ENCODE data around the gene WT1.
"Not testable (repeated sequence)": the region's sequence is repeated elsewhere in the genome, so short reads cannot be mapped to it uniquely, and the experiment has no call there.

The WT1 gene

DNA sequence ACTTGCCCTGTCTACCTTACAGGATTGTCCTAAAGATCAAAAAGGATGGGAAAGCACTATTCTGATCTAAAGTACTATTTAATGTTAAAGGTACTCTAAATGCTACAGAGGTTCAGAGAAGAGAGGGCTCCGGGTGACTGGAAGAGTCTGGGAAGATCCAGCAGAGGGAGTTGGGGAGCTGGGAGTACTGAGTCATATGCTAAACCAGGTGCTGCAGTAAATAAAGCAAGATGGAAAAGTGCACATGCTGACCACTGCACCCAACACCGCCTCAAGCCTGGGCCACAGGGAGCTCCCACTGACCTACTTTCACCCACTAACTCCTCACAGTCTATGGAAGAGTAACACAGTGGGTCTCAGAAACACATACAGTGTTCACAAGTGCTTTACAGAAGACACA lies 49.3 kb downstream of the WT1 start:
- DNase-seq: no peak

DNA sequence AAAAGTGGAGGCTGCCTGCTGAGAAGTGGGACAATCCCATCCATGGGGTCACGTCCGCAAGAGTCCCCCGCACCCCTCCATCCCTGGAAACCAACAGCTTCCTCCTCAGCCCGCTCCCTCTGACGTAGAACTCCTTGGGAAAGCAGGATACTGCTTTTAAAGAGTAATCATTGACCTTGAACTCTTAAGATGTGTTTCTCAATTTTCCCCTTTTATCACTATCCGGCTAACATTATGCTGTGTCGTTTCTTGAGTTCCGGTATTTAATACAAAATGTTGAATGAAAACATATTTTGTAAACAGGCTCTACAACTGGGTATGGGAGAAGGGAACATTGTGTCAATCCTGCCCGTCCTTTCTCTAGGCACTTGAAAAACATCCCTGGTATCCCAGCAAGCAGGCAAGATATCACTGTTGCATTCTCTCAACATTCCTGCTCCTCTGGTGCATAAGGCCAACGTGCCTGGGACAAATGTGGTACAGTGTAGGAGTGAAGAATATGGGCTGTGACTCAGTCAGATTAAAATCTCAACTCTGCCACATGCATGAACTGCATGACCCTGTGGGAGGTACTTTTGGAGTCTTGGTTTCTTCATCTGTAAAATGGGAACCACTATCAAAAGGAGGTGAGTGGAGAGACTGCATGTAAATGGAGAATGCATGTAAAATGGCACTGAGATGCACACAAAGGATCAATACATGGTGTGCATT lies 52.8 kb downstream of the WT1 start:
- no peak for DNase-seq

GRCh38 chr11:32381179-32381578 lies 54.2 kb downstream of the WT1 start:
- DNase-seq: no peak

DNA sequence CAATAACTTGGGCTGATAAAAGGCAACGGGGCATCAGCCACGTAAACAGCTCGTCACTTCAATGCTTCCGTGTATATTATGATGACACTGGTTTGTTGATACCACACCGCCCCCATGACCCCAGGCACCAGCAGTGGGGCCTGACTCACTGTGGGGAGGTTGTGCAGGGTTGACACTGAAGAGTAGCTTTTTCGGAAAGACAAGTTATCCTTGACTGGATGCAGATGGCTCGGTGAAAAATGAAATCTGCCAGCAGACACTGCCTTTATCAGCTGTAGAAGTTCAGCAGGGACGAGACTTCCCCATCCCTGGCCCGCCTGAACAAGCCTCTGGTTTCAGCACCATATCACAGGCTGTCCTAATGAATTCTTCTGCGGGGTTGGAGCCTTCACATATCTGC lies 55.6 kb downstream of the WT1 start:
- no peak for DNase-seq

GRCh38 chr11:32375826-32376225 lies 59.5 kb downstream of the WT1 start:
- no peak for DNase-seq

GRCh38 chr11:32374261-32374711 lies 61.1 kb downstream of the WT1 start:
- DNase-seq: no peak

DNA sequence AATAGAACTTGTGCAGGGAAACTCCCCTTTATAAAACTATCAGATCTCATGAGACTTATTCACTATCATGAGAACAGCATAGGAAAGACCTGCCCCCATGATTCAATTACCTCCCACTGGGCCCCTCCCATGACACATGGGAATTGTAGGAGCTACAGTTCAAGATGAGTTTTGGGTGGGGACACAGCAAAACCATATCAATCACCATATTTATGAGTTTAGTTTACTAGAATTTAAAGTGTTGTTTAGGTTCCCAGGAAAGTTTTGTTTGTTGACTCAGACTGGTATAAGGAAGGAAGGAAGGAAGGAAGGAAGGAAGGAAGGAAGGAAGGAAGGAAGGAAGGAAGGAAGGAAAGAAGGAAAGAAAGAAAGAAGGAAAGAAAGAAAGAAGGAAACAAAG lies 65.4 kb downstream of the WT1 start:
- DNase-seq: not testable (repeated sequence)

- no peak for DNase-seq
These were observed 68.7 kb downstream of the WT1 start for GRCh38 chr11:32366666-32367065.

DNA sequence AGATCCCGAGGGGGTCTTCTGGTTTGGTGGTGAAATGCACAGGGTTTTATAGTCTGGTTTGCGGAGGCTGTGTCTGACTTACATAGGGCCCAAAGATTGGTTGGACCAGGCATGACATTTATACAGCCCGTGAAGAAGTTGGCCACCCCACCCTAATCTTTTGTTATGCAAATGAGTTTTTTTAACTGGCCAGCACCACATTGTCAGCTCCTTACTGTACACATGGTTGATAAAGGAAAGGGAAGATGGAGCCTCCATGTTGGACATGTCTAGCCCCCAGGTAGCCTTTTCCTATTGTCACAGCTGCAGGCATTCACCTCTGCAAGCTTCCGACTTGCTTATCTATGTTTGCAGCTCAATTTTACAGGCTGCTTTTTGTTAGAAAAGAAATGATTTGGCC lies 70.1 kb downstream of the WT1 start:
- DNase-seq: no peak

GRCh38 chr11:32358729-32359128 lies 76.6 kb downstream of the WT1 start:
- DNase-seq: no peak

GRCh38 chr11:32353884-32354283 lies 81.5 kb downstream of the WT1 start:
- DNase-seq: no peak

- no peak for DNase-seq
These were observed 86.8 kb downstream of the WT1 start for GRCh38 chr11:32348502-32348901.

DNA sequence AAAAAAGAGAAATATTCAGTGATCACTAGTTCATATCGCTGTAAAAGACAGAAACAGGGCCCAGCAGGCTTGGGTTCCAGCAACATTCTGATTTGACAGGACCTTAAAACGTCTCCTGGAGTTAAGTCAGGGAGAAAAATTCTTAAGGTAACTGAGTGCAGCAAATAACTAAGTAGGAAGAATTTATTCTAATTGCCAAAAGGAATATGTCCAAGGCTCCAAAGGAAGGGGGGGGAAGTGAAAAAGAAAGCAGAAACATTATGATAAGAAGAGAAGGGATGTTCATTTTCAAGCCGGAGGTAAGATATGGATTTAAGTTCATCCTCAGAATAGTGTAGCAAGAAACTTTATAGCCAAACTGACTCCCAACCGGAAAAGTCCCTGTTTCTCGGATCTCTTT lies 90.4 kb downstream of the WT1 start:
- no peak for DNase-seq

- no peak for DNase-seq
These were observed 91.9 kb downstream of the WT1 start for GRCh38 chr11:32343325-32344008.

DNA sequence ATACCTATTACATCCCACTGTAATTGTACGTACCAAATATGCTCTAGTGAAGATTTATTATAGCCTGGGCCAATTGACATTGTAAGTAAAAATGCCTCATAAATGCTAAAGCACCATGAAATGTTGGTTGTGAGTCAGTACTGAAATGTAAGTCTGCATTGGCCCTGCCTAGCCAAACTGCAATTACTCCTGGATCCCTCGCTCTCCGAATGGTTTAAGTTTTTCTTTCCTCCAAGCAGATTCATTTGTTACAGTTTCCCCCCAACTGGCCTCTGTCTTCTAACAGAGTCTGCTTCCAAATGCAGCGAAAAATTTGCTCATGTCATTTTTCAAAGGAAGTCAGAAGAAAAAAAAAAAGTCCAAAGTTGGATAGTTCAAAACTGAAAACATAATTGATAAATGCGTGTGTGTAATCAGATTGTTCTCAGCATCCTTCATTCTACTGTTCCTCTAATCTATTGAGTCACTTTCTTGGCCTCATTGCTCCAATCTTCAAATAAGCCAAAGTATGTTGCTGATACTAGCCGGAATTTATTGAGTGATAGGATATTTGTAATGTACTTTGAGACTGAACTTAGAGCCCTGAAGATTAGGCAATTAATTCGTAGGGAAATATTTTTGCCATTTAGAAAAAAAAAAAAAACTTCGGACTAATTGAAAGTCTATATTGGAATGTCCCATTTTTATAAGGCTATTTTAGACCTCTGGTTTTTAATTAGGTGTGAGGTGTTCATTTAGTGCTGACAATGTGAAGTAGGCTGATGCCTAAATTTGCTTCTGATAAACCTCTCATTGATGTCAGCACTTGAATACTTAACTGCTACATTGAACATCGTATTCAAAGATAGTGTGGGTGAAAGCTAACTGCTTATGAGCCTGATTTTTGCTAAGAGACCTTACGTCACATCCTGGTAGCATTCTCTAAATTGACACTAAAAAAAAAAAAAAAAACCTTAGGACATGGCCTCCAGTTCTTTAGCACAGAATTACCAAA lies 93.4 kb downstream of the WT1 start:
- DNase-seq: no peak

GRCh38 chr11:32340181-32340580 lies 95.2 kb downstream of the WT1 start:
- DNase-seq: no peak

Measured in NCI-H2081 treated with DMSO at 0.1 percent for 48 hours (cell line).